K562 (cell line): ENCODE measurements around the gene SAMD8. TPM values are rescaled to one million over a fixed set of nuclear protein-coding genes. Genes with fewer than 3 reads are reported as not detected.
A peak's percentile ranks its signal among the peaks of the same experiment; 100 is the strongest.

Experiments
- ARNT ChIP-seq, 2 experiments: fragments of 450-650 bp; IDR thresholded peaks; 2 replicates each; pipeline ENCODE4 v1.6.1; 2016; ENCODE audit warnings: mild to moderate bottlenecking in 1 of 2
- ATF4 ChIP-seq: fragments of 450-650 bp; formaldehyde crosslinking; IDR thresholded peaks from 2 replicates; pipeline ENCODE4 v1.4.0; 2022; ENCODE audit warnings: mild to moderate bottlenecking, moderate library complexity
- BACH1 ChIP-seq: fragments of 200-800 bp; sonication (Bioruptor generic); IDR thresholded peaks from 2 replicates; pipeline ENCODE4 v1.6.1; 2016; ENCODE audit warnings: missing genetic modification characterization, missing compliant biosample characterization
- CBX5 ChIP-seq: IDR thresholded peaks from 2 replicates; pipeline ENCODE4 v1.6.1; 2014; ENCODE audit warnings: low read depth, borderline replicate concordance
- CTCF ChIP-seq, 3 experiments: IDR thresholded peaks in 2 of 3; conservative IDR thresholded peaks in 1 of 3; 2 replicates each; pipeline ENCODE4 v1.5.1; 2011 to 2012; ENCODE audit warnings: low read length in 3 of 3, mild to moderate bottlenecking in 3 of 3, control low read depth in 2 of 3, improper control_type of control experiment in 1 of 3, inconsistent platforms in 1 of 3, low read depth in 1 of 3, mixed read lengths in 1 of 3, moderate library complexity in 1 of 3; ENCODE audit not compliant: insufficient read depth in 2 of 3
- EGR1 ChIP-seq: fragments of 450-650 bp; conservative IDR thresholded peaks from 2 replicates; pipeline ENCODE4 v1.6.1; 2017; ENCODE audit warnings: mild to moderate bottlenecking
- FOSL1 ChIP-seq: fragments of 200-800 bp; sonication (Bioruptor generic); conservative IDR thresholded peaks from 2 replicates; pipeline ENCODE4 v1.6.1; 2016; ENCODE audit warnings: missing genetic modification characterization, missing compliant biosample characterization
- HNRNPK ChIP-seq: fragments of 200-400 bp; formaldehyde crosslinking; IDR thresholded peaks from one replicate; pipeline ENCODE4 v1.6.1; 2018; ENCODE audit warnings: mild to moderate bottlenecking, low read depth, low read length; ENCODE audit not compliant: poor library complexity, severe bottlenecking
- KDM4B ChIP-seq, 2 experiments: fragments of 450-650 bp in 1 of 2; sonication (generic) in 1 of 2; IDR thresholded peaks; 2 replicates each; pipeline ENCODE4 v1.6.1; 2016 to 2017; ENCODE audit warnings: borderline replicate concordance in 2 of 2, antibody characterized with exemption in 1 of 2, low read depth in 1 of 2, mild to moderate bottlenecking in 1 of 2
- KLF13 ChIP-seq: fragments of 450-650 bp; IDR thresholded peaks from 2 replicates; pipeline ENCODE4 v1.6.1; 2016; ENCODE audit warnings: missing genetic modification characterization, low read depth, mild to moderate bottlenecking, missing compliant biosample characterization, moderate library complexity, borderline replicate concordance
- MED1 ChIP-seq: sonication (generic); formaldehyde crosslinking; IDR thresholded peaks from 2 replicates; pipeline ENCODE4 v1.8.1; 2023; ENCODE audit warnings: missing genetic modification reagents, borderline replicate concordance
- PHB2 ChIP-seq: fragments of 450-650 bp; IDR thresholded peaks from 2 replicates; pipeline ENCODE4 v1.6.1; 2017; ENCODE audit warnings: low read depth
- PRPF4 ChIP-seq: fragments of 200-400 bp; formaldehyde crosslinking; IDR thresholded peaks from one replicate; pipeline ENCODE4 v1.6.1; 2017; ENCODE audit warnings: low read length, low read depth, mild to moderate bottlenecking; ENCODE audit not compliant: insufficient read depth, poor library complexity, severe bottlenecking
- SETDB1 ChIP-seq: IDR thresholded peaks from one replicate; pipeline ENCODE4 v1.6.1; 2012; ENCODE audit warnings: low read length, control low read depth, inconsistent platforms
- SP1 ChIP-seq: sonication (generic); formaldehyde crosslinking; IDR thresholded peaks from 2 replicates; pipeline ENCODE4 v1.8.1; 2022; ENCODE audit warnings: mild to moderate bottlenecking, missing genetic modification reagents
- SPI1 ChIP-seq: IDR thresholded peaks from 2 replicates; pipeline ENCODE4 v1.6.1; 2011; ENCODE audit warnings: low read depth, low read length, control low read depth, borderline replicate concordance
- USF2 ChIP-seq: sonication (generic); formaldehyde crosslinking; IDR thresholded peaks from 2 replicates; pipeline ENCODE4 v1.5.0; 2020; ENCODE audit warnings: missing genetic modification reagents
- ZBTB7A ChIP-seq: IDR thresholded peaks from 2 replicates; pipeline ENCODE4 v1.6.1; 2011; ENCODE audit warnings: low read depth, mild to moderate bottlenecking, low read length, moderate library complexity, borderline replicate concordance; ENCODE audit not compliant: control insufficient read depth
- ZBTB9 ChIP-seq: fragments of 450-650 bp; formaldehyde crosslinking; IDR thresholded peaks from 2 replicates; pipeline ENCODE4 v1.4.0; 2020; ENCODE audit warnings: mild to moderate bottlenecking, moderate library complexity
- ZC3H4 ChIP-seq: sonication (generic); formaldehyde crosslinking; IDR thresholded peaks from 2 replicates; pipeline ENCODE4 v1.9.0; 2021; ENCODE audit warnings: missing genetic modification reagents, borderline replicate concordance
- ZFP36 ChIP-seq: fragments of 150-350 bp; IDR thresholded peaks from 2 replicates; pipeline ENCODE4 v1.6.1; 2018; ENCODE audit warnings: low read length, low read depth; ENCODE audit not compliant: partially characterized antibody
- ZNF253 ChIP-seq: fragments of 250-450 bp; sonication (Bioruptor Pico); conservative IDR thresholded peaks from 2 replicates; pipeline ENCODE4 v1.6.1; 2021; ENCODE audit warnings: mild to moderate bottlenecking
- ZSCAN32 ChIP-seq: fragments of 450-650 bp; formaldehyde crosslinking; IDR thresholded peaks from 2 replicates; pipeline ENCODE4 v1.4.0; 2020; ENCODE audit warnings: mild to moderate bottlenecking, moderate library complexity
- polyA plus RNA-seq, 8 experiments: library from polyadenylated mRNA; depleted of rRNA in 4 of 8; stranded (reverse) in 5 of 8; unstranded in 3 of 8; fragments of >200 nt; fragmentation: Nextera tagmentation in 2 of 8; fragmentation: Illumina TruSeq in 1 of 8; extraction: Ambion mirVana in 2 of 8; extraction: Trizol in 1 of 8; gene quantifications; 2 replicates each; pipeline versions ENCODE4 v1.2.1 to v1.2.3, GENCODE V29; 2011 to 2014; ENCODE audit warnings: inconsistent platforms in 1 of 8, missing spikeins in 1 of 8
- total RNA-seq, 7 experiments: library from RNA; depleted of rRNA in 6 of 7; stranded (reverse); fragments of >200 nt in 6 of 7; fragmentation: Illumina TruSeq in 2 of 7; extraction: Trizol in 2 of 7; gene quantifications; 2 replicates each; pipeline versions ENCODE4 v1.2.1 to v1.2.3, GENCODE V29; 2011 to 2021; ENCODE audit warnings: low replicate concordance in 1 of 7

Gene SAMD8
- total and polyA plus RNA-seq, 9 of the 15 experiments (the other 6 are each of a cell fraction or from before 2014, with no cell fraction given), result 2.7 to 16.1 (median 6.2) TPM

- no peak for TF ChIP-seq ATF4 (CRISPR knock-in tag)
- TF ChIP-seq CBX5, result no peak
- peak; percentile 19; the same call in 1 of the 2 replicates for TF ChIP-seq ZBTB7A
- no peak for TF ChIP-seq SETDB1
- TF ChIP-seq HNRNPK, result no peak
- no peak for TF ChIP-seq PHB2
- TF ChIP-seq BACH1 (tag), result no peak
- peak; percentile 59; the same call in 1 of the 2 replicates for TF ChIP-seq ZBTB9
- no peak for TF ChIP-seq ARNT (IDR thresholded peaks at IDR 0.05)
- no peak for TF ChIP-seq USF2 (CRISPR knock-in tag)
- no peak for TF ChIP-seq ZSCAN32 (CRISPR knock-in tag)
- TF ChIP-seq SPI1, result no peak
- no peak for TF ChIP-seq KLF13 (tag)
- no peak for TF ChIP-seq FOSL1 (tag)
- no peak for TF ChIP-seq MED1
- no peak for TF ChIP-seq ZC3H4
- peak; percentile 30 for TF ChIP-seq ZFP36
- TF ChIP-seq PRPF4, result no peak
- no peak for TF ChIP-seq EGR1
- TF ChIP-seq ZNF253 (CRISPR knock-in tag), result no peak
- peak; percentile 96 to 99 (median 97) for TF ChIP-seq CTCF (IDR thresholded peaks at IDR 0.05 in 2 of 3, conservative IDR thresholded peaks at IDR 0.05 in 1 of 3; ENCODE audit: insufficient read depth in 2 of 3, low read depth in 1 of 3, low read length in 3 of 3)
- TF ChIP-seq SP1 (CRISPR knock-in tag), result peak; percentile 45; the same call in 1 of the 2 replicates
- peak in 1 of 2 experiments; percentile 55; a peak in 1 of 4 replicates for TF ChIP-seq KDM4B (IDR thresholded peaks at IDR 0.05; ENCODE audit: borderline replicate concordance in 2 of 2, low read depth in 1 of 2)
Observed at GRCh38 chr10:75099952-75100763, 11.3 kb upstream of the SAMD8 start (continued).
